ENCODE measurements around the gene CD2BP2.
A peak's percentile ranks its signal among the peaks of the same experiment; 100 is the strongest.

The CD2BP2 gene

DNA sequence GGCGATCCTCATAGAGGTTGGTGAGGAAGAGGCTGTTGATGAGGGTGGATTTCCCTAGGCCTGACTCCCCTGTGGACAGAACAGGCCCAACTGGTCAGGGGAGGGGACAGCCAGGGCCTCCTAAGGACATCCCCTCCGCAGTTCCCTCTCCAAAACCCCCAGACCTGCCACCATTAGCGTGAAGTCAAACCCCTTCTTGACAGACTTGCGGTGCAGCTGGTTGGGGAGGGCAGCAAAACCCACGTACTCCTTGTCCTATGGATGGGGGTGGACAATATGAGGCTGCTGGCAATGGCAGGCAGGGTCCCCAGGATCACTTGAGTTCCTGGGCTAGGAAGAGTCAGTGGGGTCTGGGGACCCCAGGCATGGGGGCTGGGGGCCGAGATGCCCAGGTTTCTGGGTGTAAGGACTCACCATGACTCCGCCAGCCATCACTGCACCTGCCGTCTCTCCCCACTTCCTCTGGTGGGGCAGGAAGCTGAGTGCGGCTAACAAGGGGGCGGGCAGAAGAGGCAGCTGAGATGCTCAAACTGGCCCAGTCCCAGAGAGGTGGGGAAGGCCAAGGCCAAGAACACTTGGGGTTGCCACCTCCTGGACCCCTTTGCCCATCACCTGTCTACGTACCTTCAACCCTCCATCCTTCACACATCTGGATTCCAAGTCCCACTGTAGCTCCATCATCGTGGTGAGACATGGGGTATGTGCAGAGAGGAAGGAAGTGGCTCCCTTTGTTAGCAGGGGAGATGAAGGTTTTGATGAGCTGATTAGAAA lies 27.2 kb upstream of the CD2BP2 start, which contains the start of gene SEPTIN1:
SEPTIN1 (minus strand) TSS at position 451 of the 771 bp plus-strand sequence; CDS start at position 432, 19 bp downstream.
- in situ Hi-C loops (cut with HindIII; ENCODE audit: low sequenced_read_pairs) = no loop called here
- no peak for DNase-seq (ENCODE audit: low read depth)
- TF ChIP-seq, protein P1, sequence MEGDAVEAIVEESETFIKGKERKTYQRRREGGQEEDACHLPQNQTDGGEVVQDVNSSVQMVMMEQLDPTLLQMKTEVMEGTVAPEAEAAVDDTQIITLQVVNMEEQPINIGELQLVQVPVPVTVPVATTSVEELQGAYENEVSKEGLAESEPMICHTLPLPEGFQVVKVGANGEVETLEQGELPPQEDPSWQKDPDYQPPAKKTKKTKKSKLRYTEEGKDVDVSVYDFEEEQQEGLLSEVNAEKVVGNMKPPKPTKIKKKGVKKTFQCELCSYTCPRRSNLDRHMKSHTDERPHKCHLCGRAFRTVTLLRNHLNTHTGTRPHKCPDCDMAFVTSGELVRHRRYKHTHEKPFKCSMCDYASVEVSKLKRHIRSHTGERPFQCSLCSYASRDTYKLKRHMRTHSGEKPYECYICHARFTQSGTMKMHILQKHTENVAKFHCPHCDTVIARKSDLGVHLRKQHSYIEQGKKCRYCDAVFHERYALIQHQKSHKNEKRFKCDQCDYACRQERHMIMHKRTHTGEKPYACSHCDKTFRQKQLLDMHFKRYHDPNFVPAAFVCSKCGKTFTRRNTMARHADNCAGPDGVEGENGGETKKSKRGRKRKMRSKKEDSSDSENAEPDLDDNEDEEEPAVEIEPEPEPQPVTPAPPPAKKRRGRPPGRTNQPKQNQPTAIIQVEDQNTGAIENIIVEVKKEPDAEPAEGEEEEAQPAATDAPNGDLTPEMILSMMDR (IDR thresholded peaks at IDR 0.05; ENCODE audit: low read depth, low read length, missing control alignments) = no peak
- H3K4me3 ChIP-seq (ENCODE audit: low read depth, low read length) = no peak within 1 kb of the TSS

DNA sequence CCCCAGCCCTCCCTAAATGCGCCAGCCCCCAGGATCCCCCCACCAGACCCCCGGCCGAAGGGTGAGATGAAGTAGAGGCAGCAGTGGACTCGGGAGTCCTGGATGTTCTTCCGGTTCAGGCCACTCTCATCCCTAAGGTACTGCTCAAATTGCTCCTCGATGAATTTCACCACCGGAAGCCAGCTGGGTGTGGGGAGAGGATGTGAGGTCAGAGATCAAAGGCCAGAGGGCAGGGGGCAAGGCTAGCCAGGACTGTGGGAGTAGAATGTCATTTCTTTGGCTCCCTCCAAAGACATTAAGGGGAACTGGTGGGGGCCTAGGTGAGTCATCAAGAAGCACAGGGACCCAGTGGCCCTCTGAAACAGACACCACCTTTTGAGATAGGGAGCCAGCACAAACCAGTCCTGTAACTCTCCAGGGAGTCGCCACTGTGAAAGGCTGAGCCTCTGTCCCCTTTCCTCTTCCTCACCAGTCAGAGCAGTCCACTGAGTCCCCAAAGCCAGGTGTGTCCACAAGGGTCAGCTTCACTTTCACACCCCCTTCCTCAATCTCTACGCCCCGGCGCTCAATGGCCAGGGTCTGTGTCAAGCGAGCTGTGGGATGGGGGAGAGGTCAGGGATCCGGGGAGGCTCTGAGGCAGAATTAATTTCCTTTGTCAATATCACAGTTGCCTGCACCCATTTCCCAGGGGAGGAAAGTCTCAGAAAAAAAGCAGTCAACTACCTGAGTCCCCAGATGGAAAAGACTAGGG lies 26.4 kb upstream of the CD2BP2 start:
- no peak overlapping the region for H3K4me3 ChIP-seq (ENCODE audit: low read depth, low read length)
- TF ChIP-seq, protein P1 (IDR thresholded peaks at IDR 0.05; ENCODE audit: low read depth, low read length, missing control alignments) = no peak
- no peak for DNase-seq (ENCODE audit: low read depth)
- in situ Hi-C loops (cut with HindIII; ENCODE audit: low sequenced_read_pairs) = no loop called here

DNA sequence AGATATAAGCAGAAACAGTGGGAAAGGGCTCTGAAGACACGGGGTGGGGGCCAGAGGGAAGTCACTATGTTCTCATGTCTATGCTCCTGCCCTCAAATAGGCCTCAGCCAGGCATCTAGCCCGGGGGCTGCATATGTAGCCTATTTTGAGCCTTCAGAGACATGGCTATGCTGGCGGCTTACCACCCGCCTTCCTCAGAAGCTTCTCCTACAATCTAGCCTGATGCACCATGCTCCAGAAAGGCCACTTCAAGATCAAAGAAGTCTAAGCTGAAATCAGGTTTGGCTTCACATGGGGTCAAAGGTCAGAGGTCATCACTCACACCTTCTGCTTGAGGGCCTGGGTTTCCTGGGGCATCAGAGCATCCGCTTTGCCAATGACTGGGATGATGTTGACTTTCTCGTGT lies 25.7 kb upstream of the CD2BP2 start:
- no peak overlapping the region for H3K4me3 ChIP-seq (ENCODE audit: low read depth, low read length)
- DNase-seq (ENCODE audit: low read depth) = no peak
- in situ Hi-C loops (cut with HindIII; ENCODE audit: low sequenced_read_pairs) = no loop called here
- TF ChIP-seq, protein P1 (IDR thresholded peaks at IDR 0.05; ENCODE audit: low read depth, low read length, missing control alignments) = no peak

DNA sequence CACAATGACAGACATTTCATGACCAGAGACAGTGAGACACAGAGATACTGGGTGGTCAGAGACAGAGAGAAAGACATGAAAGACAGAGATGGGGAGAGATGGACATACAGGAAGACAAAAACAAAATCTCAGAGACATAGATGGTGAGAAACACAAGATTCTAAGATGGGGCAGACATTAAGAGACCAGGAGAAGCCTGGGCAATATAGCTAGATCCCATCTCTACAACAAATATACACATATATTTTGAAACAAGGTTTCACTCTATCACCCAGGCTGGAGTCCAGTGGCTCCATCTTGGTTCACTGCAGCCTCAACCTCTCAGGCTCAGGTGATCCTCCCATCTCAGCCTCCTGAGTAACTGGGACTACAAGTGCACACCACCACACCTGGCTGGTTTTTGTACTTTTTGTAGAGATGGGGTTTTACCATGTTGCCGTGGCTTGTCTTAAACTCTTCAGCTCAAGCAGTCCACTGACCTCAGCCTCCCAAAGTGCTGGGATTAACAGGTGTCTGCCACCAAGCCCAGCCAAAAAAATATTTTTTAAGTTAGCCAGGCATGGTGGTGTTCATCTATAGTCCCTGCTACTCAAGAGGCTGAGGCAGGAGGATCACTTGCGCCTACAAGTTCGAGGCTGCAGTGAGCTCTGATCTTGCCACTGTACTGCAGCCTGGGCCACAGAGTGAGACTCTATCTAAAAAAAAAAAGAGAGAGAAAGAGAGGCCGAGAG lies 25.1 kb upstream of the CD2BP2 start:
- H3K4me3 ChIP-seq (ENCODE audit: low read depth, low read length) = no peak overlapping the region
- TF ChIP-seq, protein P1 (IDR thresholded peaks at IDR 0.05; ENCODE audit: low read depth, low read length, missing control alignments) = no peak
- in situ Hi-C loops (cut with HindIII; ENCODE audit: low sequenced_read_pairs) = no loop called here
- DNase-seq (ENCODE audit: low read depth) = no peak

DNA sequence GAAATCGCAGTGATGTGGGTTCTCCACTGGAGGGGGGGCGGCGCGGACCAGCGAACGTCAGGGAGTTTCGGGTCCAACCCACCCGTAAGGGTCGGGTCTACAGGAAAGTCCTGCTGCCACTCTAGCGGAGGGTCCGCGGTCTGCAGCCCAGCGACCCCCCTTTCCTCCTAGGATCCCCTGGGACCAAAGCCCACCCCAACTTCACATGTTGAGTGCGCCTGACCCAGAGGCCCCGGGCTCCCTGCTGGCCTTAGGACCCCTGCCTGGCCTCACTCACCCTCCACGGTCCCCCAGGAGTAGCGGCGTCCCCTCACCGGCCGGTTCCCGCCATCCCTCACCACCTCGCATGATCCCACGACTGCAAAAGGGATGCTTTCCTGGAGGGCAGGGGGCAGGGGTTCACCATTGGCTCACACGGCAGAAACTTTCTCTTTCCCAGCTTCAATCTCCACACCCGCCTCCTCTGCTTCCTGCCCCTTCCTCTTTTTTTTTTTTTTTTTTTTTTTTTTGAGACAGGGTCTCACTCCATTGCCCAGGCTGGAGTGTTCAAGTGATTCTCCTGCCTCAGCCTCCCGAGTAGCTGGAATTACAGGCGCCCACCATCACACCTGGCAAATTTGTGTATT lies 24.2 kb upstream of the CD2BP2 start:
- in situ Hi-C loops (cut with HindIII; ENCODE audit: low sequenced_read_pairs) = loop anchor here (10.0 kb wide), 1 partner anchor 264 kb away; the partner anchor contains the start of gene GDPD3
- no peak for DNase-seq (ENCODE audit: low read depth)
- TF ChIP-seq, protein P1 (IDR thresholded peaks at IDR 0.05; ENCODE audit: low read depth, low read length, missing control alignments) = no peak
- peak overlapping the region; percentile 62 for H3K4me3 ChIP-seq (ENCODE audit: low read depth, low read length)

Measured in astrocyte of the cerebellum (primary cell).